ENCODE data around the gene TAGAP. TPM values are rescaled to one million over a fixed set of nuclear protein-coding genes. Genes with fewer than 3 reads are reported as not detected.

The TAGAP gene
- total and polyA plus RNA-seq, 2 of the 8 experiments (the other 6 are each of a cell fraction or from before 2014, with no cell fraction given) = not detected

DNA sequence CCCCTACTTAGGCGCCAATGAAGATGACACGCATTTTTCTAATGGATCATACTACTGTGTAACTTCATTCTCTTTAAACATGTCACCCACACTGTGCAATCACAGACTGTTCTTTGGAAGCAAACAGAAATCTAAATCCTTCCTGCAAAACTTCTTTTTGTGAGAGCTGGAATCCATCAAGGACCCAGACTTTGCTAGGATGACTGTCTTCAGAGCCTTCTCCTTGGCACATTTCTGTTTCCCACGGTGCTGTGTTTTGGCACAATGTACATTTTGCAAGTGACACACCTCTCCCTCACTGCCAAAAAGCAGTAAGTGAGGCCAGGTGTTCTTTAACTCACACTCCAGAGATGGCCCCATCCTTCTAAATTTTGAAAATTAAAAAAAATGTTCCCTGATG lies 21.7 kb upstream of the TAGAP start:
- ChIA-PET POLR2A (ENCODE audit: partially characterized antibody) (no interaction called here), CTCF (ENCODE audit: partially characterized antibody) (interaction anchor here (0.9 to 1.2 kb wide), 3 partner anchors 9 to 44 kb away, joined by 3 to 5 read pairs (median 3); no protein-coding TSS in a partner anchor)
- no peak for FAIRE-seq
- H4K91ac ChIP-seq (replicated peaks; ENCODE audit: insufficient read length, low read length) = no peak overlapping the region
- H3K23ac ChIP-seq (ENCODE audit: insufficient read length) = no peak overlapping the region
- H2AFZ ChIP-seq (ENCODE audit: low read length) = no peak overlapping the region
- H3K4ac ChIP-seq (replicated peaks; ENCODE audit: insufficient read length, low read depth, low read length) = no peak overlapping the region
- no peak for DNase-seq (ENCODE audit: low read depth in 1 of 2, low spot score in 2 of 2)
- H2BK20ac ChIP-seq (ENCODE audit: low read length) = no peak overlapping the region
- H3K56ac ChIP-seq (replicated peaks; ENCODE audit: insufficient read length, low read depth, low read length) = no peak overlapping the region
- no peak overlapping the region for H2BK5ac ChIP-seq (ENCODE audit: low read depth, low read length)
- no peaks in the 10 kb centered on the region for H3K23me2 ChIP-seq (ENCODE audit: low read depth, low read length)
- no peak overlapping the region for H4K8ac ChIP-seq (ENCODE audit: extremely low read depth, insufficient read depth, low read length)
- H2BK12ac ChIP-seq (ENCODE audit: low read depth, low read length) = no peak overlapping the region
- H3K27ac ChIP-seq (ENCODE audit: low read depth, low read length) = no peak overlapping the region
- no peaks in the 10 kb centered on the region for H4K20me1 ChIP-seq (replicated peaks in 1 of 2; ENCODE audit: control insufficient read depth in 1 of 2, insufficient read depth in 2 of 2, low read length in 2 of 2)
- H3K79me2 ChIP-seq (ENCODE audit: control insufficient read depth in 1 of 2, insufficient read depth in 2 of 2, low read length in 2 of 2) = no peaks in the 10 kb centered on the region
- no peak overlapping the region for H2AK5ac ChIP-seq (ENCODE audit: low read depth, low read length)
- WGBS, 2 experiments (ENCODE audit: extremely low coverage in 1 of 2, insufficient coverage in 1 of 2, insufficient read length in 1 of 2, insufficient replicate concordance in 2 of 2, low coverage in 1 of 2, low lambda C conversion rate in 2 of 2, missing lambda C conversion rate in 1 of 2) = 80% methylated on average over 3 of the region's 3 CpGs; no CpG with 5 or more reads in 1 of the 2 experiments
- H3K9me3 ChIP-seq (ENCODE audit: insufficient read depth in 2 of 2, low read depth in 1 of 2, low read length in 1 of 2) = no peaks in the 10 kb centered on the region
- no peak overlapping the region for H4K5ac ChIP-seq (ENCODE audit: insufficient read length, low read depth, low read length)
- peaks cover 0 to 9% (median 3%) of the 10 kb centered on the region in 4 experiments; a peak in 5 of 7 replicates for H3K27me3 ChIP-seq (replicated peaks in 1 of 4; ENCODE audit: control insufficient read depth in 3 of 4, extremely low read depth in 1 of 4, insufficient read depth in 3 of 4, low read length in 3 of 4)
- no peak overlapping the region for H3K14ac ChIP-seq (ENCODE audit: insufficient read length)
- no peaks in the 10 kb centered on the region for H3K79me1 ChIP-seq (ENCODE audit: low read depth, low read length)
- H2BK120ac ChIP-seq (replicated peaks; ENCODE audit: low read depth, low read length) = no peak overlapping the region
- H3K4me1 ChIP-seq (replicated peaks in 1 of 4; ENCODE audit: control insufficient read depth in 3 of 4, insufficient read depth in 4 of 4, low read length in 3 of 4) = peaks cover 0 to 4% (median 2%) of the 10 kb centered on the region in 4 experiments; a peak in 3 of 7 replicates
- no peak overlapping the region for H3K4me2 ChIP-seq (ENCODE audit: insufficient read depth in 1 of 2, low read depth in 2 of 2, low read length in 2 of 2)
- H3K9ac ChIP-seq (replicated peaks in 1 of 4; ENCODE audit: extremely low read depth in 1 of 4, low read depth in 3 of 4, low read length in 3 of 4) = no peak overlapping the region
- H2BK15ac ChIP-seq (ENCODE audit: low read length) = no peak overlapping the region
- no peak overlapping the region for H3K18ac ChIP-seq (ENCODE audit: extremely low read depth, low read length)
- TF ChIP-seq NRF1 (IDR thresholded peaks at IDR 0.05; ENCODE audit: low read depth, low read length) (no peak), BRCA1 (IDR thresholded peaks at IDR 0.05; ENCODE audit: low read depth, low read length) (no peak), KDM1A (IDR thresholded peaks at IDR 0.05; ENCODE audit: borderline replicate concordance, low read length) (no peak), CHD2 (IDR thresholded peaks at IDR 0.05; ENCODE audit: low read length) (no peak), RXRA (IDR thresholded peaks at IDR 0.05; ENCODE audit: insufficient read depth, low read depth, low read length) (no peak), SP4 (IDR thresholded peaks at IDR 0.05; ENCODE audit: low read length) (no peak), CEBPB (IDR thresholded peaks at IDR 0.05; ENCODE audit: low read depth, low read length) (no peak), JUND (IDR thresholded peaks at IDR 0.05; ENCODE audit: low read length) (no peak), JUN (IDR thresholded peaks at IDR 0.05; ENCODE audit: low read depth, low read length) (no peak), HDAC2 (IDR thresholded peaks at IDR 0.05; ENCODE audit: borderline replicate concordance in 1 of 2, low read depth in 2 of 2, low read length in 2 of 2) (no peak), TBP (IDR thresholded peaks at IDR 0.05; ENCODE audit: low read depth, low read length) (no peak), BCL11A (IDR thresholded peaks at IDR 0.05; ENCODE audit: low read depth in 2 of 2, low read length in 2 of 2) (no peak)
- H3K4me3 ChIP-seq (ENCODE audit: extremely low read depth in 1 of 4, insufficient read depth in 2 of 4, low read depth in 3 of 4, low read length in 4 of 4) = no peak overlapping the region
- H3K36me3 ChIP-seq (ENCODE audit: control insufficient read depth in 2 of 4, insufficient read depth in 4 of 4, low read length in 3 of 4) = no peaks in the 10 kb centered on the region
